ENCODE results near the gene ADTRP.
"Not testable (repeated sequence)": the region's sequence is repeated elsewhere in the genome, so short reads cannot be mapped to it uniquely, and the experiment has no call there.

Gene ADTRP

DNA sequence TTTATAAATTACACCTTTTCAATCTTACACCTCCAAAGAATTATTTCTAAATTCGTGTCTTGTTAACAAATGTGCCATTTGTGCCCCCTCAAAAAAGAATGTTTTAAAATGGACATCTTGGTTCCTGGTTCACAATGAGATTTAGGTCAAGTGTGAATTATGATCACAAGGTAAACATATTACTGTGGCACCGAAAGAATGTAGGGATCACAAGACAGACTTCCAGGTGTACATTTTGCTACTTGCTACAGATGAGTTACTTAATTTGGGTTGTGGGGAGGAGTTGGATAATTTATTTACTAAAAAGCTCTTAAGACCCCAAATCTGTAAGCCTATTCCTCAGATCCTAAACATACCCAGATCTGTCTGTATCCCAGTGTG lies 25.0 kb upstream of the ADTRP start:
- DNase-seq (ENCODE audit: low spot score) = no peak

DNA sequence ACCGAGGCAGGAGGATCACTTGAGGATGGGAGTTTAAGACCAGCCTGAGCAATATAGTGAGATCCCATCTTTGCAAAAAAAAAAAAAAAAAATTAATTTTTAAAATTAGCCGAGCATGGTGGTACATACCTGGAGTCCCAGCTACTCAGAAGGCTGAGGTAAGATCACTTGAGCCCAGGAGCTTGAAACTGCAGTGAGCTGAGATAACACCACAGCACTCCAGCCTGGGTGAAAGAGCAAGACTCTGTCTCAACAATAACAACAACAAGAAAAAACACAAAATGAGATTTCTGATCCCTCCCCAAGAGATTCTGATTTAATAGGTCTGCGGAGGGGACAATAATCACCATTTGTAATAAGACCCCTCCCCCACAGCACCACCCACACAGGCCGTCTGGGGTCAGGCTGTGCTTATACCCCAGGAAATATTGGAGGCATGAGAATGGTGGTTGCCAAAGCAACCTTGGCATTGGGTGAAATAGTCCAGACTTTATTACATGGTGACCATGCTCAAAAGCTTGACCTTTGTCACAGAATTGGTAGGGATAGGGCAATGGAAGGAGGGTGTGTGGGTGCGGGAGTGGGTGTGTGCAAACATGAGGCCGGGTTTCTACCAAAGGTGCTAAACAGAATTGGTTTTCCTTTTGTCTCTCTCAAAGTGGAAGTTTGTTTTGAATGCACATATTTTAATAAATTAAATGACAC lies 24.4 kb upstream of the ADTRP start:
- DNase-seq (ENCODE audit: low spot score) = no peak

DNA sequence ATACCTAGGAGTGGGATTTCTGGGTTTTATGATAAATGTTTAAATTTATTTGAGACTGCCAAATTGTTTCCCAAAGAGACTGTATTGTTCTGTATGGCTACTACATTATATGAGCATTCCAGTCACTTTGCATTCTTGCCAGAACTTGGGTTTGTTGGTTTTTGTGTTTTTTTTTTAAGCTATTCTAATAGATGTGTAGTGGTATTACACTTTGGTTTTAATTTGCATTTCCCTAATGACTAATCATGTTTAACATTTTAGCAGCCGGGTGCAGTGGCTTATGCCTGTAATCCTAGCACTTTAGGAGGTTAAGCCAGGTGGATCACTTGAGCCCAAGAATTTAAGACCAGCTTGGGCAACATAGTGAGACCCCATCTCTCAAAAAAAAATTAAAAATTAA lies 21.9 kb upstream of the ADTRP start:
- not testable (repeated sequence) for DNase-seq (ENCODE audit: low spot score)

DNA sequence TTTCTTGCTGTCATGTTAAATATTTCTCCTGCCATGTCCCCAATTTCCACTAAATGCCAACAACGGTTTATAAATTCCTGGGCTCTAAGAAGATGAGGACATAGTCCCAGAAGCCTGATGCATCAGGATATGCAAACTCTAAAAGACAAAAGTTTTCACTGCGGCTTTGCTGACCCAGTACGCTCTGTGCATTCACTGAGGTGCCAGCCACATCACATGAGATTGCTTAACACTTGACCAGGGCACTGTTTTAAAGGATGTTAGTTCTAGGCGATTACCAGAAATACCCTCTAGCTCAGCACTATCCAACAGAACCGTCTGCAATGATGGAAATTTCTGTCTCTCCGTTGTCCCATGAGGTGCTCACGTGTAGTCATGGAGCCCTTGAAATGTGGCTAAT lies 19.9 kb upstream of the ADTRP start:
- no peak for DNase-seq (ENCODE audit: low spot score)

DNA sequence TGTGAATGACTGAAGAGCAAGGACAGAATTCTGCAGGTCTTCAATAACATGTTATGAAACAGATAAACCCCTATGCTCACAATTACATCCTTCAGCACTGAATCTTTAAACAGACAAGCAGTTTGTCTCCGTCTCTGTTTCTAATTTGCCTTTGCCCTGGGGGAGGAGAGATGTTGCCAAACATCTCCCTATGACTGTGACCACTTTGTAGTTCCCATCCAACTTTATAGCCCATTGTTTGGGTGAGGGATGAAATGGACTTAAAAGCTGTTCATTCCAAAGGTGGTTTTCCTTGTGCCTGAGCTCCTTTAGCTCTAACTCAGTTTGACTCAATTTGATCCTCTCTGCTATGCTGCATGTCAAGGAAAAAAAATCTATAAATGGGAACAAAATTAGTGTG lies 19.5 kb upstream of the ADTRP start:
- no peak for DNase-seq (ENCODE audit: low spot score)

DNA sequence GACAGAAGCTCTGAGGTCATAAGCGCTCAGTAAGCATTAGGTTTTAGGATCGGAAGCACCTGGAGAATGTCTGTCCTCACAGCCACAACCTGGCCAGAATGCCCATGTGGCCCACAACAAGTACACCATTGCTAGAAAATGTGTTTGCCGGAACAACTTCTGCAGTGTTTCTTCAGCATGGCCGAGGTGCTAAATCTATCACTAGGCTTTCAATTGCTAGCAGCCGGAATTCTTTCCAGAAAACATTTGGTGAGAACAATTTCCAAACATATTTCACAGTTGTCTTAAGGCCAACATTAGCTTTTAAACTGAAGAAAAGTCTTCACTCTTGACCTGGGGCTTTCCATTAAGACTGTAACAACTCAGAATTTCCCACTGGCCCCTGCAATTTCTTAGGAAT lies 18.2 kb upstream of the ADTRP start:
- DNase-seq (ENCODE audit: low spot score) = no peak

DNA sequence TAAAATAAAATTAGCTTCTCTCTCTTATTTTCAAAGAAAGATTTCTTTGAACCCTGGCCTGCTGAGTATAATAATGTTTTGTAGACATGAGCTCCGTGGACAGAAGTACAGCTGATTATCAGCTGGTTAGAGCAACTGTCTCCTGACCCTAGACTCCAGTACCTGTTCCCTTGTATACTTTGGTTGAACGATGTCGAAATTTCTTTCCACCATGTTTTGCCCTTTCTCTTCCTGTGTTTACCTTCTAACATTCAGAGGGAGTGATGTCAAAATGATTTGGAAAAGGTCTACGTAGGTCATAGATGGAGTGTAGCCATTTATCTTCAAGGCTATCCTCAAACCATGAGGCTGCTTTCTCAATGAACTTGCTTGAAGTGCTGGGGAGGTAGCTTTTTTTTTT lies 16.8 kb upstream of the ADTRP start:
- no peak for DNase-seq (ENCODE audit: low spot score)

DNA sequence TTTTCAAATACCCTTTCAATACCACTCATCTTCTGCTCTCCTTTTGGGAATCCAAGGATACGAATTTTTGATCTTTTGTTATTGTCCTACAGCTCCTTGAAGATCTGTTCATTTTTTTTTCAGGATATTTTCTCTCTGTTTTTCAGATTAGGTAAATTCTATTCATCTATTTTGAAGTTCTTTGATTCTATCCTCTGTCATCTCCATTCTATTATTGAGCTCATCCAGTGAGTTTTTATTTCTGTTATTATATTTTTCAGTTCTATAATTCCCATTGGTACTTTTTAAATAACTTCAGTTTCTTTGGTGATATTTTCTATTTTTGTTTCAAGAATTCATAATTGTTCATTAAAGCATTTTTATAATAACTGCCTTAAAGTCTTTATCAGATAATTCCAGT lies 14.7 kb upstream of the ADTRP start:
- no peak for DNase-seq (ENCODE audit: low spot score)

DNA sequence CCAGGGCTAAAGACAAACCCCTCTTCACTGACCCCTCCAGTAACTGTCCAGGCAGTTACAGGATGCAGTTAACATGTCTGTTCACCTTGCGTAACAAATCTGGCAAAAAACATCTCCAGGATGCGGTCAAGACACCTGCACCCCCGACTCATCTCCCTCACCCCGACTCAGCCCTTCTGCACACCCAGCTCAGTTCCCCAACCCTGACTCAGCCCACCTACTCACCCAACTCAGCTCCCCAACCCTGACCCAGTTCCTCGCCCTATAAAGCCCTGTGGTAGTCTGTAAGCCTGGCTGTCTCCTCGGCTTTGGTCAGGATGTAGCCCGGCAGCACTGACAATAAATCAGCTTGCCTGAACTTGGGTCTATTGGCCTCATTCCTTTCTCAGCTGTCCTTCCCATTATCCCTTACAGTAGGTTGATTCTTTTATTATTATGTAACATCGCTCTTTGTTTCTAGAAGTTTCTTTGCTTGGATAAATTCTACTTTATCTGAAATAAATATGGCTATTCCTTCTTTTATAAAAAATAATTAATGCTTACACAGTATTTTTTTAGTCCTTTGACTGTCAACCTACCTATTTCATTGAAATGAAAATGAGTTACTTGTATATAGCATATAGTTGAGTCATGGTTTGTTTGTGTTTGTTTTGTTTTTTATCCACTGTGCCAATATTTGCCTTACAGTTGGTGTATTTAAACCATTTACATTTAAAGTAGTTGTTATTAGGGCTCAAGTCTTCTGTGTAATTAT lies 12.9 kb upstream of the ADTRP start:
- no peak for DNase-seq (ENCODE audit: low spot score)

DNA sequence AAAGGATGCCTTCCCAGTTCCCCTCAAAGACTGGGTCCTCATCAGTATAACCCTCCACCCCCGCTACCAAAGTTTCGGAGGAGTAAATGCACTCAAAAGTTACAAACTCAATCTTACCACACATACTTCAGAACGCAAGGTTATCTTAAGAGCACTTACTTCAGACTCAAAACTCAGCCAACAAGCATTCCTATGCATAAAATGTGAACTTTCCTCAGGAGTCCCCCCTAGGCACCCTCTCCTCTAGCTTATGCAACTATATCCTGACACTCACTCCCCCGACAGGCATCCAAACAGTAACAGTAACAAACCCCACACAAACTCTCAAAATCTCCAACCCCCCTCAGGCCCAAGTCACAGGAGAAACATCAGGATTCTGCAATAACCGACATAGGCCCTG lies 11.1 kb upstream of the ADTRP start:
- DNase-seq (ENCODE audit: low spot score) = no peak

DNA sequence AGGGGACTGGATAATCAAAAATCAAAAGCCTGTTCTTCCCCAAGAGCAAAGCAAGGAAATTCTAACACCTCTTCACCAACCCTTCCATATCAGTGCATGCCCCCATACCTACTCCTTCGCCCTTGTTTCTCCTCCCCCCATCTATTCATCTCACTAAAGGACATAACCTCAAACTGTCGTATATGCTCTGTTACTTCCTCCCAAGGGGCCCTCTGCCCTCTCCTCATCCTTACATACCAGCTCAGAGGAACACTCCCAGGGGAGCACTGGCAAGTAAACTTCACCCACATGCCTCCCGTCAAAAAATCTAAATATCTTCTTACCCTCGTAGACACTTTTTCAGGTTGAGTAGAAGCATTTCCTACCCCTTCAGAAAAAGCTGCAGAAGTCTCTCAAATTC lies 9.4 kb upstream of the ADTRP start:
- no peak for DNase-seq (ENCODE audit: low spot score)

DNA sequence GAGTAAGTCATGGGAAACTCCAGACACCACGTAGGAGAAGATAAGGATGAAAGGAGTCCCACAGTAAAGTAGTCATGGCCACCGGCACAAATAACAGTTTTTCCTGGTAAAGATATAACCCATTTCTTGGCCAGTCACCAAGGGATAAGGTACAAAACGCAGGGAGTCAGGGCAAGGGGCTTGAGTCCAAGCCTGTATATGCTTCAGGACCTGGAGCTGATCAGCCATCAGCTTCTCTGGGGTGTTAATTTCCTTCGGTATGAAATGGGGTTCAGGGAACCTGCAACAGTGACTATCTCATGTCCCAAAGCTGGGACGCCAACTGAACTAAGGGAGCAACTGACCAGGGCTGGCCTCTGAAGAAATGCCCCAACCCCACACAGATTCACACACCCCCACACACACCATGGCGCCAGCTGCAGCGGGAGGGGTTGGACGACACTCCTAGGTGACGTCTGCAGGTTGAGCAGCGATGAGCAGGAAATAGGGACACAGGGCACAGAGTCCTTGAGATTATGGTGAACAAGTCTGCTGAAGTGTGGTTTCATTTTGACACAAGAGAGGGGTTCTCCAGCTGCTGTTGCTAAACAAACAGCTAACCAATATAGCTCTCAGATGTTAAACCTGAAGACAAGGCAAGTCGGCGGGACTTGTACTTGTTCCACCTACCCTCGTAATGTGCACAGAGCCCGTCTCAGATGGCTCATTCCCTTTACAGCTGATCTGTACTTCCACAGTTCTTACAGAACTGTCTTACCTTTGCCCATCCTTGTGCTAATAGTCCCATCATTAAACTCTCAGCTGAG lies 7.4 kb upstream of the ADTRP start:
- no peak for DNase-seq (ENCODE audit: low spot score)

DNA sequence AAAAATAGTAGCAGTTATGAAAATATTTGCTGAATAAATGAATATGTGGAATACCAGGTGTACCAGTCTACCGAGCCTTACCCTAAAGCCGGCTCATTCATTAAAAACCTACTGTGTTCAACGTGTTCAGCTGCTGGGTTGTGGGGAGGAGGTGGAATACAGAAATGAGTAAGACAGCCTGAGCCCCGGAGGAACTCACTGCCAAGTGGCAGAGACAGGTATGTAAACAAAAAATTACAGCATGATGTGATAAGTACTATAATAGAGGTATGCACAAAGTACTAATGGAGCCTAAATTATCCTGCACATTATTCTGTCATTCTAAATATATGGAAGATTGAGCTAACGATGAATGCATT lies 6.8 kb upstream of the ADTRP start:
- no peak for DNase-seq (ENCODE audit: low spot score)

DNA sequence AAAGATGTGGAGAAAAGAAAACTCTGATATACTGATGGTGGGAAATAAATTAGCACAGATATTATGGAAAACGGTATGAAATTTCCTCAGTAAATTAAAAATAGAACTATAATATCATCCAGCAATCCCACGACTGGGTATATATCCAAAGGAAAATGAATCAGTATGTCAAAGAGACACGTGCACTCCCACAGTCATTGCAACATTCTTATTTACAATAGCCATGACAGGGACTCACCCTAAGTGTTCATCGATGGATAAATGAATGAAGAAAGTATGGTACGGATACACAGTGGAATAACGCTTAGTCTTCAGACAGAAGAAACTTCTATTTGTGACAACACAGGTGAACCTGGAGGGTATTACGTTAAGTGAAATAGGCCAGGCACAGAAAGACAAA lies 5.7 kb upstream of the ADTRP start:
- no peak for DNase-seq (ENCODE audit: low spot score)

DNA sequence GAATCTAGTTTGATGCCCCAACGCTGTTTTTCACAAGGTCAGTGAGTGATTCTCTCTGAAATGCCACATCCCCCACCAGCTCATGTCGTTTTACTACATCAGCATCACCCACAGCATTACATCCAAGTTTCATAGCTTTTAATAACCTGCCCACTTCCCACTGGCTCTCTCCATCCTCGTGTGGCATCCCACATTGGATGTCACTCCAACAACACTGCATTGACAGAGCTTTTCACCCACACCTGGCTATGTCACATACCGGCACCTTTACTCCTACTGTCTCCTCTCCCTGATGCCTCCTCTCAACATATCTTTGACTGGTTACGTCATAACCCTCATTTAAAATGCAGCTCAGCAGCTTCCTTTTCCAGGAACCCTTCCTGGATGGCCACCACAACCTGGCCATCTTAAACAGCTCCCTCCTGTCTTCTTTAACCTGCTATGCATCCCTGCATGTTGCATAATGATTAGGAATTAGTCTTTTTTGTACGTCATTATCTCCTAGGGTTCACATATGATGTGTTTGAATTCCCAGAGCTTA lies 5.0 kb upstream of the ADTRP start:
- DNase-seq (ENCODE audit: low spot score) = no peak

DNA sequence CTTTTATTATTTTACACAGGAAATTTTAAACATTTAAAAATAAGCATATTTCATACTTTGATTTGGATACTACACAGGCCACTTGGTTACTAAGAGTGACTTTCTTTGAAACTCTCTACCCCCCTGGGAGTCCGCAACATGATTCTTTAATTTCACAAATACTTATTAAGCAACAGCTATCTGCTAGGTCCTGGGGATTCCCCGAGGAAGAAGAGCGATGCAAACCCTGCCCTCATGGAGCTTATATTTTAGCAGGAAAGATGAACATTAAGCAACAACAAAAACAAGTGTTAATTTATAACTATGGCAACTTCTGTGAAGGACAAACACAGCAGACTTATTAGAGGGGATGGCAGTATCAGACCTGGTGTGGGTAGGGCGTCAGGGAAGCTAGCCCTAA lies 3.9 kb upstream of the ADTRP start:
- no peak for DNase-seq (ENCODE audit: low spot score)

DNA sequence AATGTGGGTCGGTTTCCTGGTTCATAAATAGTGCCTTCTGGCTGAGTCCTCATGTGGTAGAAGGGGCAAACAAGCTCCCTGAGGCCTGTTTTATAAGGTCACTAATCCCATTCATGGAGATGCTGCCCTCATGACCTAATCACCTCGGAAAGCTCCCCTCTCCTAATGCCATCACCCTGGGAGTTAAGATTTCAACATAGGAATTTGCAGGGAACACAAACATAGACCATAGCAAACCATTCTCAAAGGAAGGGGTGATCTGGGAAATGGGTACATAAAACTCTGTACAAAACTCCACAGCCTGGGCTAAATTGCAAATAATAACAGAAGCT lies 1.5 kb upstream of the ADTRP start:
- no peak for DNase-seq (ENCODE audit: low spot score)

DNA sequence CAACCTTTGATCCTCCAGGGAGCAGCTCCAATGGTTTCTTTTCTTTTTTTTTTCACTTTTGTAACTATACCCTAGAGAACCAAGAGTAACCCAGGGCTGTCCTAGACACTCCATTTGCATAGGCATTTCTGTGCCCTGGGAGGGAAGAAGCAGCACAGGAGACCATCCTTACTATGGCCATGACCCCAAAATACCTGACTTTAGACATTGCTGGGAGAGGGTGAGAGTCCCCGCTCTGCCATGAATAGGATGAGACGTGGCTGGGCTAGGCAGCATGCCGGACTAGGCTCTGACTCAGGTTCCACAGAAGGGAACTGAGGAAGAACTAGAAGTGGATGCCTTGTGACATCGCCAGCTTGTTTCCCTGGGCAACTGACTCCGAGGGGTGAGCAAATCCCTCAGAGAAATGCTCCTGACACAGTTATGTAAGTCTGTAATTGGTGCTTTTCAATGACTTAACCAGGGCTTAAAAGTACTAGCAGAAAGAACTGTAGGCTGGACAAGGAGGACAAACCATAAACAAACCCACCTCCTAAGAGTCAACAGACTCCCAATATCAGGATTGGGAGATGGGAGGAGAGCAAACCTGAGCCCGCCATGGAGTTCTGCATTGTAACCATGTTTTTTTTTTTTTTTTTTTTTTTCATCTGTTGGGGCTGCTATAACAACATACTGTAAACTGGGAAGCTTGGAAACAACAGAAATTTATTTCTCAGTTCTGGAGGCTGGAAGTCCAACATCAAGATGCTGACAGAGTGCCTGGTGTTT lies 910 bp upstream of the ADTRP start:
- DNase-seq (ENCODE audit: low spot score) = no peak

DNA sequence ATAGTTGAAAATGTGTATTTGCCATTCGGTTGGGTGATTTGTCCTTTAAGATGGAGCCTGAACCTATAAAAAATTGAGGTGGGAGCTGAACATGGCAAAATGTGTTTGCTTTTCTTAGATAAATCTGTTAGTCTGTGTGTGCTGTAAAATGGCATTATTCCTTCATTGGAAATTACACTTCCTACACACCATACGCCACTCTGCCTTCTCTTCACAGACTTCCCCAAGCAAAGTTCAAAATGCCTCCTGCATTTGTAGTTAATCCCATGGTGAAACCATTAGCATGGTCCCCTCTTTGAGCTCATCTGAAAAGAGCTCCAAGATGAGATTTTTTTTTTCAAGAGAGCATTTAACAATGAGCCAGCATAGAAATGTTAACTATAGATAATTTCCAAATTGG lies 567 bp downstream of the ADTRP start:
- DNase-seq (ENCODE audit: low spot score) = no peak

DNA sequence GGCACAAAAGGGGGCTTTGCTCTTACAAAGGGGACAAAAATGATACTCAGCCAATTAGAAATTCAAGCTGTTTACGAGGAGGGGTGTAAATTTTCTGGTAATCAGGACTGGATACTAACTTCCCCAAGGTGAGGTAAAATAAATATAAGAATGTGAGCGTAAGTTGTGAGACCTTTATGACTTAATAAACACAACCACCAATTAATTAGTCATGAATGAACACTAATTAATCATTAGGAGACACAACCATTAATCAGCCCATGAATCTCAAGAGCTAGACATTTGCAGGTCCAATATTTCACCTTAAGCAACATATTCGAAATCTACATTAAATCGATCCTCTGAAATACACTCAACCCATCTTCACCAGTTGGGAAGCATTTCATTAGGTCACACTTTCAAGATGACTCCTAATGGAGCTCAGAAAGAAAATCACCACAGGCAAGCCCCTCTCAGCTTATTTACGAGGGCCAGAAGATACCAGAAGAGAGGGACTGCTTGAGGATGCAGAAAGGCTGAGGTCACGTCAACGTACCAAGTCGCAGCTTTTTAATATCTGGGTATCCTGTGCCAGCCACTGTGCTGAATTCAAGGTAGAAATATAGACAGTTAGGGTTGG lies 2.7 kb downstream of the ADTRP start:
- no peak for DNase-seq (ENCODE audit: low spot score)

DNA sequence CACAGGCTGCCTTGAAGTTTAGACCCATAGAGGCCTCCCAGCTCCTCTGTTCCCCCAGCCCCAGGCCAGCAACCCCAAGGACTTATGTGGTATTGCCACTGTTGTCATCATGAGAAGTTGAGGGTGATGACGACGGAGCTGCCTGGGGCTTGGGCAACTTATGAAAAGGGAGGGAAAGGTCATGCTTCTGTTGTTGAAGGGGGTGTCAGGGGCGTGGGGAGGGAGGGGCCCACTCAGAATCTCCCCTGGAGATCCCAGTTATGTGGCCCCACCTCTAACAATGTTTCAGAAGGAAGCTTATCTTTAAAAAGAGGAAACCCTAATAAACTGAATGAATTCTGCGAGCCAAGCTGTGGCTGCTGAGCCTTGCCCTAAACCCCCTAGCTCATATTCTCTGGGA lies 4.2 kb downstream of the ADTRP start:
- no peak for DNase-seq (ENCODE audit: low spot score)

DNA sequence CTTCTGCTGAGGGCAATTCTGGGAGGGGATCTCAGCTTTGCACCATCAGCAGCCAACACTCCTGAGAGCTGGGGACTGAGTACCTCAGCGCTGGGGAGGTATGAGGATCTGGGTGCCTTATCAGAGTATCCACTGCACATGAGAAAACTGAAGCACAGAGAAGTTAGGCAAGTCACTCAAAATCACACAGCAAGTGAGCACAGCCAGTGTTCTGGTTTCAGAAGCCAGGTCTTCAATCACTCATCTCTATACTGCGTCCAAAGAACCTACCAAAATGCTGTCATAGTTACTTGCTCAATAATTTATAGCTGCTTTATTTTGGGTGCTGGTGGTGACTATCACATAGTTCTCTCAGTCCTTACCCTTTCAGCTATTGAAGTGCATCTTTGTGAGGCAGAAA lies 5.0 kb downstream of the ADTRP start:
- no peak for DNase-seq (ENCODE audit: low spot score)

Data from hematopoietic multipotent progenitor cell treated with erythropoietin and hydrocortisone succinate and interleukin-3 and kit ligand, for 15 days (in vitro differentiated cells).